Measurements from ENCODE around the gene CIC. TPM values are rescaled to one million over a fixed set of nuclear protein-coding genes. Genes with fewer than 3 reads are reported as not detected.

CIC gene
- total and polyA plus RNA-seq, 10 of the 15 experiments (the other 5 are each of a cell fraction or from before 2014, with no cell fraction given) = 0.18 to 50.6 (median 7.1) TPM

DNA sequence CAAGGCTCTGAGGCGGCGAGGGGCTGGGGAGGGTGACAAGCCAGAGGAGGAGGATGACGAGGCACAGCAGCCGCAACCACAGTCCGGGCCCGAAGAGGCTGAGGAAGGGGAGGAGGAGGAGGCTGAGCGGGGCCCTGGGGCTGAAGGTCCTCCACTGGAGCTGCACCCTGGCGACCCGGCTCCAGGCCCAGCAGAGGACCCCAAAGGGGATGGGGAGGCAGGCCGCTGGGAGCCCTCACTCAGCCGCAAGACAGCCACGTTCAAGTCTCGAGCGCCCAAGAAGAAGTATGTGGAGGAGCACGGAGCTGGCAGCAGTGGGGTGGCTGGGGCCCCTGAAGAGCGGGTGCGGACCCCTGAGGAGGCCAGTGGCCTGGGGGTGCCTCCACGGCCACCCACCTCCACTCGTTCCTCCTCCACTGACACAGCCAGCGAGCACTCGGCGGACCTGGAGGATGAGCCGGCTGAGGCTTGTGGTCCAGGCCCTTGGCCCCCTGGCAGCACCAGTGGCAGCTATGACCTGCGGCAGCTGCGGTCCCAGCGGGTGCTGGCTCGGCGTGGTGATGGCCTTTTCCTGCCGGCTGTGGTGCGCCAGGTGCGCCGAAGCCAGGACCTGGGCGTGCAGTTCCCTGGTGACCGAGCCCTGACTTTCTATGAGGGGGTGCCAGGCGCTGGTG lies 2.9 kb downstream of the CIC start:
- in situ Hi-C loops (cut with MboI) (no loop called here), intact Hi-C loops (cut with micrococcal nuclease; ENCODE audit: unreplicated experiment) (no loop called here)
- WGBS (ENCODE audit: insufficient coverage, insufficient replicate concordance, low lambda C conversion rate, missing lambda C conversion rate) = 95% methylated on average over 34 of the region's 35 CpGs
- no peak for FAIRE-seq
- no peak for DNase-seq (ENCODE audit: low read depth, low spot score)
- Histone ChIP-seq H3K4me2 (ENCODE audit: control insufficient read depth, insufficient read depth) (0 out of 2 replicates have a peak overlapping the region, but pooled peaks have one; percentile 99), H3K4me3 (no peak overlapping the region), H3K36me3 (ENCODE audit: control insufficient read depth in 2 of 2, insufficient read depth in 2 of 2, low read length in 1 of 2) (peaks cover 3 to 19% of the 10 kb centered on the region in 2 experiments; a peak in 3 of 4 replicates), H3K9me3 (replicated peaks; ENCODE audit: control insufficient read depth, insufficient read depth, low read length) (no peaks in the 10 kb centered on the region), H3K4me1 (ENCODE audit: control insufficient read depth, insufficient read depth, low read length) (peaks cover 34% of the 10 kb centered on the region), H4K20me1 (ENCODE audit: control insufficient read depth, insufficient read depth) (no peaks in the 10 kb centered on the region; the same call in 1 of the 2 replicates), H3K27ac (ENCODE audit: control insufficient read depth, insufficient read depth) (no peak overlapping the region), H3K9ac (ENCODE audit: control insufficient read depth, insufficient read depth, low read length) (no peak overlapping the region), H3K27me3 (replicated peaks in 1 of 2; ENCODE audit: control insufficient read depth in 2 of 2, insufficient read depth in 2 of 2, low read length in 1 of 2) (no peaks in the 10 kb centered on the region), H2AFZ (ENCODE audit: control insufficient read depth, low read depth, low read length) (no peak overlapping the region), H3K79me2 (ENCODE audit: control insufficient read depth, insufficient read depth, low read length) (peaks cover 33% of the 10 kb centered on the region)
- ChIA-PET SMC1A (ENCODE audit: uncharacterized antibody, unreplicated experiment) (interaction anchor here (2.0 to 3.2 kb wide), 2 partner anchors 7 to 28 kb away, joined by 8 to 24 read pairs; no protein-coding TSS in a partner anchor), CTCF (interaction anchor here (3.2 kb wide), 1 partner anchor 8 kb away, joined by 39 read pairs; no protein-coding TSS in a partner anchor), RAD21 (ENCODE audit: unreplicated experiment) (interaction anchor here (2.1 to 3.1 kb wide), 2 partner anchors 8 to 29 kb away, joined by 12 to 23 read pairs; partner anchors contain the start of gene GSK3A), POLR2A (interaction anchor here (1.5 to 3.2 kb wide), 3 partner anchors 7 to 34 kb away, joined by 3 to 24 read pairs (median 16); no protein-coding TSS in a partner anchor)
- TF ChIP-seq SMARCA5 (IDR thresholded peaks at IDR 0.05) = no peak
- no peak for TF ChIP-seq EP300 (IDR thresholded peaks at IDR 0.05; ENCODE audit: borderline replicate concordance in 1 of 2, control insufficient read depth in 1 of 2, low read depth in 2 of 2, low read length in 2 of 2)
- TF ChIP-seq CHD2 (IDR thresholded peaks at IDR 0.05; ENCODE audit: borderline replicate concordance, low read depth, low read length) = no peak
- TF ChIP-seq FOXK2 (IDR thresholded peaks at IDR 0.05) = no peak
- TF ChIP-seq, protein P1, sequence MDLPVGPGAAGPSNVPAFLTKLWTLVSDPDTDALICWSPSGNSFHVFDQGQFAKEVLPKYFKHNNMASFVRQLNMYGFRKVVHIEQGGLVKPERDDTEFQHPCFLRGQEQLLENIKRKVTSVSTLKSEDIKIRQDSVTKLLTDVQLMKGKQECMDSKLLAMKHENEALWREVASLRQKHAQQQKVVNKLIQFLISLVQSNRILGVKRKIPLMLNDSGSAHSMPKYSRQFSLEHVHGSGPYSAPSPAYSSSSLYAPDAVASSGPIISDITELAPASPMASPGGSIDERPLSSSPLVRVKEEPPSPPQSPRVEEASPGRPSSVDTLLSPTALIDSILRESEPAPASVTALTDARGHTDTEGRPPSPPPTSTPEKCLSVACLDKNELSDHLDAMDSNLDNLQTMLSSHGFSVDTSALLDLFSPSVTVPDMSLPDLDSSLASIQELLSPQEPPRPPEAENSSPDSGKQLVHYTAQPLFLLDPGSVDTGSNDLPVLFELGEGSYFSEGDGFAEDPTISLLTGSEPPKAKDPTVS (IDR thresholded peaks at IDR 0.05; ENCODE audit: low read depth, low read length) = no peak
- TF ChIP-seq, protein P2, sequence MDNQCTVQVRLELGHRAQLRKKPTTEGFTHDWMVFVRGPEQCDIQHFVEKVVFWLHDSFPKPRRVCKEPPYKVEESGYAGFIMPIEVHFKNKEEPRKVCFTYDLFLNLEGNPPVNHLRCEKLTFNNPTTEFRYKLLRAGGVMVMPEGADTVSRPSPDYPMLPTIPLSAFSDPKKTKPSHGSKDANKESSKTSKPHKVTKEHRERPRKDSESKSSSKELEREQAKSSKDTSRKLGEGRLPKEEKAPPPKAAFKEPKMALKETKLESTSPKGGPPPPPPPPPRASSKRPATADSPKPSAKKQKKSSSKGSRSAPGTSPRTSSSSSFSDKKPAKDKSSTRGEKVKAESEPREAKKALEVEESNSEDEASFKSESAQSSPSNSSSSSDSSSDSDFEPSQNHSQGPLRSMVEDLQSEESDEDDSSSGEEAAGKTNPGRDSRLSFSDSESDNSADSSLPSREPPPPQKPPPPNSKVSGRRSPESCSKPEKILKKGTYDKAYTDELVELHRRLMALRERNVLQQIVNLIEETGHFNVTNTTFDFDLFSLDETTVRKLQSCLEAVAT (IDR thresholded peaks at IDR 0.05) = no peak
- no peak for TF ChIP-seq HDAC6 (IDR thresholded peaks at IDR 0.05; ENCODE audit: unreplicated experiment)
- TF ChIP-seq POLR2A (IDR thresholded peaks at IDR 0.05; ENCODE audit: low read depth, low read length) = peak; percentile 2; the same call in 1 of the 2 replicates
- no peak for ATAC-seq
- TSS peak; percentile 30 for BruUV-seq (replicated peaks)

Data from GM12878 (cell line).